Coronary artery (tissue), 2 donors: ENCODE data around the gene CCDC88A.
"Not testable (repeated sequence)": the region's sequence is repeated elsewhere in the genome, so short reads cannot be mapped to it uniquely, and the experiment has no call there.

ENCODE experiments used
- DNase-seq: peaks from one replicate; pipeline ENCODE4 v3.0.0-alpha.2; 2017; ENCODE audit warnings: low spot score
- H3K27ac ChIP-seq, 2 donors: fragments of 200-600 bp; sonication (generic); one replicate each; pipeline ENCODE4 v1.5.1; 2016 to 2019
- H3K4me3 ChIP-seq: fragments of 200-600 bp; sonication (generic); 2 replicates; pipeline ENCODE4 v1.5.1; 2016; ENCODE audit warnings: mild to moderate bottlenecking, moderate library complexity
- CTCF ChIP-seq: fragments of 200-600 bp; sonication (generic); IDR thresholded peaks from one replicate; pipeline ENCODE4 v1.5.1; 2019; ENCODE audit warnings: antibody characterized with exemption

The CCDC88A gene

DNA sequence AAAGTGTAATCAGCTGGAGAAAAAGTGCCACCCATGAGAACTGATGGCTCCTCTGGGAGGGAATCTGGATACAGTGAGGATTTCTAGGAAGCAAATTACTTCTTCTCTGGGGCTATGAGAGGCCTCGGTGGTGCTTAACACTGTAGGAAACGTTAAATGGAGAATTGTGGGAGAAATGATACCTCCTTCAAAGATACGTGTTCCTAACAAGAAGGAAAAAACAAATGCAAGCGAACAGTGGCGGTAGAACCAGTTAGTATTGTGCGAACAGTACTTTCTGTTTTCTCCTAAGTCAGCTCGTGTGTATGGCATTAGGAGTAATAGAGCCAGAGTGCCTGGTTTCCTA is 150.0 kb downstream of the CCDC88A start:
- DNase-seq: no peak
- H3K4me3 ChIP-seq: peak overlapping the region; percentile 96
- TF ChIP-seq CTCF: no peak
- H3K27ac ChIP-seq: peak overlapping the region; percentile 73 to 75

DNA sequence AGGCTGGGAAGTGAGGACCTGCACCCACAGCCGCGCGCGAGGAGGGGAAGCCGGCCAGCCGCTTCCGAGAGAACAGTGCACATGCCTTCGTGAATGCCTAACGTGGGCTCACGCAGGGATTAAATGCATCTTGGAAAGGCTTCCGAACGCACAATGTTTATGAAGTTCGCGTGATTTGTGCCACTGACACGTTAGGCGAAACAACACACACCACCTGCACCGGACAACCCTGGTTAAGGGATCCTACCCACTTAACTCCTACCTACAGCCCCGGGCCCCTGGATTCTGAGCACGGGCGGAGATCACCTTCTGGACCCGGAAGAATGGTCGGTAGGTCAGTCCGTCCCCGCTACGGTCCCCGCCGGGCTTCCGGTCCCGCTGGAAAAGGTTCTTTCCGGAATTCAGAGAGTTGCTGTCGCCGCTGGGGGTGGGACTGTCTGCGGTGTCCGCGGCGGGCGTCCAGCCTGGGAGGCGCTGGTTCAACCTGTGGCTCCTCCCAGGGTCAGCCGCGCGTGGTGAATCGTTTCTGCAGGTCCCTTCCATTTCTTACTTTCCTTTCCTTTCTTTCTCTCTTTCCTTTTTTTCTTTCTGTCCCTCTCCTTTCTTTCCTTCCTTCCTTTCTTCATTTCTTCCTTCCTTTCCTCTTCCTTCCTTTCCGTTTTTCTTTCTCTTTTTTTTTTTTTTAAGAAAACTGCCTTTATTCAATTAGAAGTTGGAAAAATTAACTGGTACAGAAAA is 150.6 kb downstream of the CCDC88A start, which contains the start of gene MTIF2:
Gene MTIF2 (minus strand): TSS at position 325 of the 738 bp plus-strand sequence. CDS start 5,373 bp downstream, outside the sequence.
- no peak for TF ChIP-seq CTCF
- Histone ChIP-seq H3K4me3 (peak within 1 kb of the TSS; percentile 96), H3K27ac (peak within 1 kb of the TSS; percentile 73 to 95)
- peak; percentile 97 for DNase-seq

- no peak for TF ChIP-seq CTCF
- Histone ChIP-seq H3K27ac (peak overlapping the region; percentile 73 to 95), H3K4me3 (peak overlapping the region; percentile 96)
- no peak for DNase-seq
Observed at GRCh38 chr2:55268288-55268906, 151.3 kb downstream of the CCDC88A start.

DNA sequence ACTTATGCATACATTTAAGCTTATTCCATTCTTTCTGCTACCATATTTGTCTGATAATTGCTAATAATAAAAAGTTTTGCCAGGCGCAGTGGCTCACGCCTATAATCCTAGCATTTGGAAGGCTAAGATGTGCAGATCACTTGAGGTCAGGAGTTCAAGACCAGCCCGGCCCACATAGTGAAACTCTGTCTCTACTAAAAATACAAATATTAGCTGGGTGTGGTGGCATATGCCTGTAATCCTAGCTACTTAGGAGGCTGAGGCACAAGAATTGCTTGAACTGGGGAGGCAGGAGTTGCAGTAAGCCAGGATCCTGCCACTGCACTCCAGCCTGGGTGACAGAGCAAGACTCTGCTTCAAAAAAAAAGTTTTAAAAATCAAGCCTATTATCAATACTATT is 160.1 kb downstream of the CCDC88A start:
- not testable (repeated sequence) for DNase-seq, H3K4me3 ChIP-seq, H3K27ac ChIP-seq

GRCh38 chr2:55252832-55253231 is 166.8 kb downstream of the CCDC88A start:
- DNase-seq: no peak
- no peak for TF ChIP-seq CTCF
- H3K4me3 ChIP-seq: no peak overlapping the region
- H3K27ac ChIP-seq: no peak overlapping the region

DNA sequence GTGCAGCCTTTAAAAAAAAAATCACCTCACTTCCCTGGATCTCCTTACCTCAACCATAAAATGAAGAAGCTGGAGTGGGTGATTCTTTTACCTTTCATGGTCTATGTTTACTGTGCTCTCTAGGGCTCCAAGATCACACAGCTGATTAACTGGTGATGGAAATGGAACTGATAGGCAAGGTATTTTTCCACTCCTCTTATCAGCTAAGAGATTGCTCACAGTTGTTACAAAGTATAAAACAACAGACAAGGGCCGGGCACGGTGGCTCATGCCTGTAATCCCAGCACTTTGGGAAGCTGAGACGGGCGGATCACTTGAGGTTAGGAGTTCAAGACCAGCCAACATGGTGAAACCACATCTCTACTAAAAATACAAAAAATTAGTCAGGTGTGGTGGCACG is 172.6 kb downstream of the CCDC88A start:
- H3K27ac ChIP-seq: no peak overlapping the region
- no peak for TF ChIP-seq CTCF
- DNase-seq: no peak
- no peak overlapping the region for H3K4me3 ChIP-seq

- no peak overlapping the region for H3K27ac ChIP-seq
- TF ChIP-seq CTCF: no peak
- no peak overlapping the region for H3K4me3 ChIP-seq
- no peak for DNase-seq
Observed at GRCh38 chr2:55245411-55245810, 174.2 kb downstream of the CCDC88A start.
